SK-N-MC (cell line): ENCODE results near the gene ATG10.

Experiments used
- EZH2 ChIP-seq: fragments of 200-600 bp; sonication (generic); IDR thresholded peaks from one replicate; pipeline ENCODE4 v1.6.1; 2017; ENCODE audit warnings: antibody characterized with exemption
- FOXP2 ChIP-seq: optimal IDR thresholded peaks from 2 replicates; pipeline ENCODE3; 2011; ENCODE audit warnings: mild to moderate bottlenecking, moderate library complexity; ENCODE audit not compliant: insufficient read depth; ENCODE audit errors: extremely low read length, control extremely low read depth
- POLR2AphosphoS5 ChIP-seq: IDR thresholded peaks from 2 replicates; pipeline ENCODE4 v1.6.1; 2012; ENCODE audit warnings: mild to moderate bottlenecking, low read depth, low read length, borderline replicate concordance

DNA sequence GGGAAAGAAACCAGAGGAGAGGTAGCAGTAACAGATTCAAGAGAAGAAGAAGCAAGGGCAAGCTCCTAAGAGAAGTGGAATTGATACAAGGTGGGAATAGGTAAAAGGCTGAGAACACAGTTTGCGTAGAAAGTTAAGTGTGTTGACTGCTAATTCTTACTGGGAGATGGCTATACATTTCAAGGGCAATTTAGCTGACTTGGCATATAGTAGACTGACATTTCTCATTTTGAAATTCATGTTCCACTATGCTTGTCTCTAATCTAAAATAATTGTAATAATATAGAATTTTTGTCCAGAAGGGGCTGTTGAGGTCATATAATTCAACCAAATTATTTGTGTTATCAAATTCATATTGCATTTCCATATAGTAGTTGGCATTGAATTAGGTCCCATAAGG, 144.0 kb downstream of the ATG10 start:
- TF ChIP-seq EZH2 (no peak), POLR2AphosphoS5 (no peak), FOXP2 (no peak)
